Pancreas (tissue), 10 donors: ENCODE results near the gene LGI2. TPM values are rescaled to one million over a fixed set of nuclear protein-coding genes. Genes with fewer than 3 reads are reported as not detected.
"Not testable (repeated sequence)": the region's sequence is repeated elsewhere in the genome, so short reads cannot be mapped to it uniquely, and the experiment has no call there.

ENCODE experiments used
- ATAC-seq, 4 donors: fragments of 200-7000 bp; cut with Tn5 transposase; one replicate each; pipeline versions ENCODE4 v1.8.0 to v1.9.1; 2020; ENCODE audit warnings: mild to moderate bottlenecking in 4 of 4, moderate library complexity in 4 of 4
- DNase-seq, 6 donors: peaks; one replicate each; pipeline ENCODE4 v3.0.0-alpha.2; 2020
- FAIRE-seq: peaks from 2 replicates; lab custom pipeline; 2012; peaks lifted over from hg19 to GRCh38; lab: Jason Lieb, UNC
- H3K27ac ChIP-seq, 4 donors: fragments of 200-600 bp; sonication (generic); 1 replicate in 3 of 4; 2 replicates in 1 of 4; pipeline versions ENCODE4 v1.5.0 to v1.8.0; 2020
- H3K27me3 ChIP-seq, 4 donors: fragments of 200-600 bp; one replicate each; pipeline ENCODE4 v1.8.0; 2021
- H3K36me3 ChIP-seq, 3 donors: fragments of 200-600 bp; sonication (generic) in 1 of 3; one replicate each; pipeline versions ENCODE4 v1.5.0 to v1.8.0; 2020 to 2021
- H3K4me1 ChIP-seq, 3 donors: fragments of 200-600 bp; one replicate each; pipeline ENCODE4 v1.8.0; 2021
- H3K4me3 ChIP-seq, 4 donors: fragments of 200-600 bp; sonication (generic) in 2 of 4; one replicate each; pipeline versions ENCODE4 v1.5.0 to v1.8.0; 2020 to 2021
- H3K9me3 ChIP-seq, 4 donors: fragments of 200-600 bp; one replicate each; pipeline ENCODE4 v1.8.0; 2021
- WGBS, 2 donors: extraction: QIAGEN DNeasy Blood & Tissue Kit; methylation state at CpG; one replicate each; pipeline ENCODE4 v1.1.7; 2013; 5-methylcytosine and 5-hydroxymethylcytosine counted together
- intact Hi-C, 3 donors: fragments of 100-400 bp; cut with DNase I; formaldehyde crosslinking; loops; one replicate each; pipeline versions ENCODE4 v1.11.1 to v1.14.2; 2022
- polyA plus RNA-seq, 2 donors: library from polyadenylated mRNA; stranded (reverse); fragments of 200-250 nt; gene quantifications; one replicate each; pipeline ENCODE4 v1.2.3, GENCODE V29; 2013
- total RNA-seq, 6 donors: library from RNA; stranded (reverse); fragmentation: NEBNext Ultra II Directional in 4 of 6; extraction: Animal tissue kit (Norgen Biotek cat#: 25700) in 4 of 6; gene quantifications; one replicate each; pipeline versions ENCODE4 v1.2.1 to v1.2.4, GENCODE V29; 2021 to 2023
- TF ChIP-seq, protein P1 (sequence below), 4 donors: fragments of 200-600 bp; sonication (generic) in 3 of 4; IDR thresholded peaks; one replicate each; pipeline versions ENCODE4 v1.5.0 to v1.8.0; 2021; ENCODE audit warnings: antibody characterized with exemption in 4 of 4
- donor health status: healthy with polysubstance abuse.
- donor health status: DM: no; HTN: no; CAD: no; lungs with moderate emphysema.
- donor health status: DM: no; HTN: no; CAD: no.
- donor health status: control.
- donor health status: control.
- donor health status: Bipolar disorder and iron deficiency.
- donor health status: DM: yes; HTN: yes; CAD: no.
- donor health status: DM: no; HTN: no; CAD: no.
- donor health status: DM: no; HTN: no; CAD: no.
- donor health status: DM: yes; HTN: yes; CAD: no.

LGI2 gene
- total and polyA plus RNA-seq, 8 donors: 0.22 to 1.7 (median 0.70) TPM

DNA sequence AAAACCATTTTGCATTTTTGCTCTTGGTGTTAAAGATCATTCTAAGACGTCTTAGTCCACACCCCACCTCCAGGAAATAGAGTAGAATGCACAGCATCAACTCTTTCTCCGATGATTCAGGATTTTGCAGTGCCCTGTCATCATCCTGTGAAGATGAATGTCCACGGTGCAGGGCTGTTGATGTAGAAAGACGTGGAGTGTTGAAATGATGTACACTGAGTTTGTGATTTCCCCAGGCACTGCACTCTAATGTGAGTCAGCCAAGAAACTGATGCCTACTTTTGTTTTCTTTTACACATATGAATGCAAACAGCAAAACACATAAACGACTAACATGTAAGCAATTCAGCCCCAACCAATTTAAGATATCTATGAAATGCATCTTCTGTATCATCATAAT is 10.5 kb downstream of the LGI2 start:
- FAIRE-seq: no peak
- H3K27me3 ChIP-seq: no peaks in the 10 kb centered on the region
- H3K9me3 ChIP-seq: no peaks in the 10 kb centered on the region
- intact Hi-C loops: no loop called here
- no peaks in the 10 kb centered on the region for H3K36me3 ChIP-seq
- WGBS, 2 donors: 83% methylated on average over 5 of the region's 5 CpGs
- no peak overlapping the region for H3K27ac ChIP-seq
- no peak for DNase-seq
- no peak overlapping the region for H3K4me3 ChIP-seq
- no peak for ATAC-seq
- TF ChIP-seq, protein P1, sequence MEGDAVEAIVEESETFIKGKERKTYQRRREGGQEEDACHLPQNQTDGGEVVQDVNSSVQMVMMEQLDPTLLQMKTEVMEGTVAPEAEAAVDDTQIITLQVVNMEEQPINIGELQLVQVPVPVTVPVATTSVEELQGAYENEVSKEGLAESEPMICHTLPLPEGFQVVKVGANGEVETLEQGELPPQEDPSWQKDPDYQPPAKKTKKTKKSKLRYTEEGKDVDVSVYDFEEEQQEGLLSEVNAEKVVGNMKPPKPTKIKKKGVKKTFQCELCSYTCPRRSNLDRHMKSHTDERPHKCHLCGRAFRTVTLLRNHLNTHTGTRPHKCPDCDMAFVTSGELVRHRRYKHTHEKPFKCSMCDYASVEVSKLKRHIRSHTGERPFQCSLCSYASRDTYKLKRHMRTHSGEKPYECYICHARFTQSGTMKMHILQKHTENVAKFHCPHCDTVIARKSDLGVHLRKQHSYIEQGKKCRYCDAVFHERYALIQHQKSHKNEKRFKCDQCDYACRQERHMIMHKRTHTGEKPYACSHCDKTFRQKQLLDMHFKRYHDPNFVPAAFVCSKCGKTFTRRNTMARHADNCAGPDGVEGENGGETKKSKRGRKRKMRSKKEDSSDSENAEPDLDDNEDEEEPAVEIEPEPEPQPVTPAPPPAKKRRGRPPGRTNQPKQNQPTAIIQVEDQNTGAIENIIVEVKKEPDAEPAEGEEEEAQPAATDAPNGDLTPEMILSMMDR (IDR thresholded peaks at IDR 0.05): no peak
- H3K4me1 ChIP-seq: no peaks in the 10 kb centered on the region

DNA sequence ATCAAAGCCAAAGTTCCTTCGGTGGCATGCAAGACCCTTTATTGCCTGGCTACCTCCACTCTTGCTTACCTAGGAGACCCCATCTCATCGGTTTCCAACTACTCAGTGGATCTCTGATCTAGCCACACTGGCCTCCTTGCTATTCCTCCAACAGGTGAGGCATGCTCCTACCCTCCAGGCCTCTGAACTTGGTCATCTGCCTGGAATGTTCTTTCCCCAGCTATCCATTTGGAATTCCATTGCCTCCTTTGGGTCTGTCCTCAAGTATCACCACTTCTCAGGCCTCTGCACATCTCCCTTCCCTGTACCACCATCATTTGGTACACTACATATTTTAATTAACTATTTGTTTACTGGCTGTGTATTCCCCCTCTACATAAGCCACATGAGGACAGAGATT is 11.2 kb downstream of the LGI2 start:
- TF ChIP-seq, protein P1 (IDR thresholded peaks at IDR 0.05): no peak
- intact Hi-C loops: no loop called here
- Histone ChIP-seq H3K36me3 (no peaks in the 10 kb centered on the region), H3K4me3 (no peak overlapping the region), H3K27me3 (no peaks in the 10 kb centered on the region), H3K9me3 (no peaks in the 10 kb centered on the region), H3K27ac (no peak overlapping the region), H3K4me1 (no peaks in the 10 kb centered on the region)
- ATAC-seq: no peak
- DNase-seq: no peak
- FAIRE-seq: no peak
- 79 to 88% methylated on average over 2 of the region's 2 CpGs for WGBS, 2 donors

DNA sequence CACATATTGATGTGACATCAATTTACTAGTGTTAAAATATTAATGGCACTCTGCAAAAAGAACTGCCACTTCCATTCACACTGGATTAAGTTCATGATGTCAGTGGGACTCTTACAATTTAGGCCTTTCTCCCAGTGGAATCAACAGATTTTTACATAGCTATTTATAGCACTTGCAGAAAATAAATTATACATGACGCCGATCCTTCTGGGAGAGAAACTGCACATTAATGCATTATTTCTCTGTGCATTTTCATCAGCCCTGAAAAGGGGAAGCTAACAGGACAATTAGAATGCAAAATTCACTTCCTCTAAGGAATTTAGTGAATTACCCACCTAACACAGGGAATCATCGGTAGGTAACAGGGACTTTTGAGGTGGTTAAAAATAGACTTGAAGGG is 15.7 kb downstream of the LGI2 start:
- DNase-seq (no peak), FAIRE-seq (no peak), ATAC-seq (no peak)
- H3K4me1 ChIP-seq: no peaks in the 10 kb centered on the region
- intact Hi-C loops: no loop called here
- no peaks in the 10 kb centered on the region for H3K27me3 ChIP-seq
- no peaks in the 10 kb centered on the region for H3K9me3 ChIP-seq
- no peak overlapping the region for H3K4me3 ChIP-seq
- TF ChIP-seq, protein P1 (IDR thresholded peaks at IDR 0.05): no peak
- no peaks in the 10 kb centered on the region for H3K36me3 ChIP-seq
- 76 to 83% methylated on average over 3 of the region's 3 CpGs for WGBS, 2 donors
- H3K27ac ChIP-seq: no peak overlapping the region

DNA sequence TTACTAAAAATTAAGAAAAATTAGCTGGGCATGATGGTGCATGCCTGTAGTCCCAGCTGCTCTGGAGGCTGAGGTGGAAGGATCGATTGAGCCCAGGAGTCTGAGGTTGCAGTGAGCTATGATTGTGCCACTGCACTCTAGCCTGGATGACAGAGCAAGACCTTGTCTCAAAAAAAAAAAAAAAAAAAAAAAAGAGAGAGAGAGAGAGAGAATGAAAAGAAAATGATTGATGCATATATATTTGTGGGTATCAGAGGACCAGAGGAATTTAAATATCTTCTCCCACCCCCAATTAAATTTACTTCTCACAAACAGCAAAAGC is 16.1 kb downstream of the LGI2 start:
- intact Hi-C loops, ATAC-seq, FAIRE-seq: not testable (repeated sequence)

DNA sequence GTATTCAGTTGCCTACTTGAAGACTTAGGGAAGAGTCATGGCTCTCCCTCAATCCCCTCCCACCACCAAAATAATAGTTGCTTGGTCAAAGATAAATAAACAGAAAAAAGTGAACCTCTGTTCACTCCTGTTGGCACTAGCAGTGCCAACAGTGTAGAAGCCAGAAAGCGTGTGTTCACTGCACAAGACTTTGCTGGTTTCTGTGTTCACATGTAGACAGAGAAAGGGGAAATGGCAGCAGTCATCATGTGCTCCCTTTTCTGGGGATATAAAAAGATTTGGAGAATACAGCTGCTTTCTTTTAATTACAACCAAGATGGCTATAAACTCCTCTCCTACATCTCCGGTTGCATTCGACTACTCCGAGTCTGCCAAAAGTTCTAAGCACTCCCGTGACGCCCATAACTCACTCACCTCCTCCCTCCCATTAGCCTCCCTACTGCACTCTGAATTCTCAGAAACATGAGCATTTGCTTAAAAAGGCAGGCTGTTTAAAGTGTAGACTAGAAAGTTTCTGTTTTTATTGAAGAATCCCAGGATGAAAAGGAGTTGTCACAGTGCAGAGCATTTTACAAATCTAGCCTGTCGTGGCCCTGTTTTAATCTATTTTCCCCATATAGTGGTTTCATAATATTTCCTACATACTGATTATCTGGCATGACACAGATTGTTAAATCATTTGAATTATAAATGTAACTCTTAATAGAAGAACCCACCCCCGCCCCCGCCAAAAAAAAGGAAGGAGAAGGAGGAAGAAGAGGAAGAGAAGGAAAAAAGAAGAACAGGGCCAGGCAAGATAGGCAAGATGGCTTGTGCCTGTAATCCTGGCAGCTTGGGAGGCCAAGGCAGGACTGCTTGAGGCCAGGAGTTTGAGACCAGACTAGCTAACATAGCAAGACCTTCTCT is 16.7 kb downstream of the LGI2 start:
- intact Hi-C loops: no loop called here
- H3K27ac ChIP-seq: no peak overlapping the region
- 83 to 85% methylated on average over 9 of the region's 9 CpGs for WGBS, 2 donors

More for the DNA sequence above, 16.1 kb downstream of the LGI2 start:
- DNase-seq, H3K36me3 ChIP-seq, H3K4me3 ChIP-seq, H3K4me1 ChIP-seq, H3K27me3 ChIP-seq, H3K9me3 ChIP-seq, H3K27ac ChIP-seq: not testable (repeated sequence)
- 79 to 81% methylated on average over 1 of the region's 1 CpG for WGBS, 2 donors

More for the DNA sequence above, 16.7 kb downstream of the LGI2 start:
- H3K36me3 ChIP-seq: no peaks in the 10 kb centered on the region
- no peaks in the 10 kb centered on the region for H3K27me3 ChIP-seq
- H3K4me1 ChIP-seq: no peaks in the 10 kb centered on the region
- no peaks in the 10 kb centered on the region for H3K9me3 ChIP-seq
- FAIRE-seq (no peak), ATAC-seq (peak in 2 of 4 donors; percentile 39 to 64), DNase-seq (no peak)
- H3K4me3 ChIP-seq: no peak overlapping the region
- TF ChIP-seq, protein P1 (IDR thresholded peaks at IDR 0.05): no peak
